Measurements from ENCODE around the gene ORC5.
A peak's percentile ranks its signal among the peaks of the same experiment; 100 is the strongest.
"Not testable (repeated sequence)": the region's sequence is repeated elsewhere in the genome, so short reads cannot be mapped to it uniquely, and the experiment has no call there.

ORC5 gene

DNA sequence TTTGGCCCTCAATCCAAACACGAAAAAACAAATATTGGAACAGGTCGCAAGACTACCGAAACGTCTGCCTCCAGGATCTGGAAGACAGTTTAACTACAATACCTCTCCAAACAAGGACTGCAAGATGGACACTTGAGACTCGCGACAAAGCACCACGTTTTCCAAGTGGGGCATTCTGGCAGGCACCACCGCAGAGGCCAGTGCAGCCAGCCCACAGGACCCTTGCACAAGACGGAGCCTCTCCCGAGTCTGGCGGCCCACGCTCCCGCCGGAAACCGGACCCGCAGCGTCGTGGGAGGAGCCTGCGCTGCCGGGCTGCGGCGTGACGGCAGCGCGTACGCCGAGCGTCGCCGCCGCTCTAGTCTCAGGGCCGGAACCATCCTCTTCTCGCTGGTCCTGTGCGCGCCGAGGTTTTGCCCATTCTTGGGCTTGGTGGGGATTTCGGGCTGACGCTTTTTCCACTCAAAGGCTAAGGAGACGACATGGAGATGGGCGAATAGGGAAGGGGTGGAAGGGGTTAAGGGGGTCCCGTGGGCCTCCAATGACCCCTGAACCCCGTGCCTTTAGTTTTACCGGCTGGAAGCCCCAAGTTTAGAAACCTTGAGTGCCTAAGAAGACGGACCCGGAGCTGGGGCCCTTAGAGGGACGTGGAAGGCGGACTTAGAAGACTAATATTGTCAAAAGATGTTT is at the start of gene ORC5:
TSS of gene ORC5 (minus strand) at position 283 of the 690 bp plus-strand sequence. CDS start at position 174, 109 bp downstream.
- peak; percentile 55 for DNase-seq (ENCODE audit: low read depth)

DNA sequence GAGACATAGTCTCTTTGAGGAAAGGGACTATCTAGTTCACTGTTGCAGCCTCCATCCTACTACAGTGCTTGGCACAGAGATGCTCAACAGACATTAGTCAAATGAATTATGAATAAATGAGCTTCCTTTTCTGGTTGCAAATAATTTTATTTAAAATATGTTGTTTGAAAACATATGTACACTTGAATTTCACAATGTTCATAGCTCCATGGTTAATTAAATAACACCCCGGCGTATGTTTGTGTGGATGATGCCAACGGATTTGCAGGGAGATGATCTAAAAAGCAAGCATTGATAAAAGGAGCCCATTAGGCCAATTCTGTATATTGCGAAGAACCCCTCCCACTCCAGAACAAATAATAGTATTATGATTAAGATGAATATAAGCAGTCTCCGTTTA is 47.8 kb upstream of the ORC5 start:
- DNase-seq (ENCODE audit: low read depth), result no peak

DNA sequence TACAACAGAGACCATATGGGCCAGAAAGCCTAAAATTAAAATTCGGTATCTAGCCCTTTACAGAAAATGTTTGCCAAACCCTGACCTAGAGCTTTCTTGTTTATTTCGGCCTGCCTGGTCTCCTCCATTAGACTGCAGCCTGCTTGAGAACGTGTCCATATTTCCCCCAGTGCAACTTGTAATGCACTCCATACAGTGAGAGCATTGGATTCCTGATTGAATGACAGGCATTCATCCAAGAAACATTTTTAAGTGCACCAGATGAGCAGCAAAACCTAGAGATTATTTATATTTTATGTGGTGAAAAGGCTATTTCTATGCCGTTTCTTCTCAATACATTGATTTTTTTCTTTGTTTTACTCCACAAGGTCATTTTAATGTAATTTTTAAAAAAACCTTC is 47.4 kb upstream of the ORC5 start:
- DNase-seq (ENCODE audit: low read depth), result no peak

DNA sequence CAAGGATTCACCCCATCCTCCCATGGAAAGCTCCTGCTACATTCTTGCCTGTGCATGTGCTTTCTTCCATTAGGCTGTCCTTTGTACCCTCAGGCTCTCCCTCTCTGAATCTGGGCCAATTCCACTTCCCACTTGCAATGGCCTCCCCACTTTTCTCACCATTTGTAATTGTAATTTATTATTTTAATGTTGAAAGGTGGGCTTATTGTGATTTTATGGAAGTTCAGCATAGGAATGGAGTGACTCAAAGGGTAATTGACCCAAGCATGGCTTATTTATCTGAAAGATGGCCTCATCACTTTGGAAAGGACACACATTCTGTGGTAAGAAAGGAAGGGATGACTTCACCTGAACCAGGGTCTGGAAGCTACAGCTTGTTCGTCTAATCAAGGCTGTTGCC is 46.9 kb upstream of the ORC5 start:
- no peak for DNase-seq (ENCODE audit: low read depth)

DNA sequence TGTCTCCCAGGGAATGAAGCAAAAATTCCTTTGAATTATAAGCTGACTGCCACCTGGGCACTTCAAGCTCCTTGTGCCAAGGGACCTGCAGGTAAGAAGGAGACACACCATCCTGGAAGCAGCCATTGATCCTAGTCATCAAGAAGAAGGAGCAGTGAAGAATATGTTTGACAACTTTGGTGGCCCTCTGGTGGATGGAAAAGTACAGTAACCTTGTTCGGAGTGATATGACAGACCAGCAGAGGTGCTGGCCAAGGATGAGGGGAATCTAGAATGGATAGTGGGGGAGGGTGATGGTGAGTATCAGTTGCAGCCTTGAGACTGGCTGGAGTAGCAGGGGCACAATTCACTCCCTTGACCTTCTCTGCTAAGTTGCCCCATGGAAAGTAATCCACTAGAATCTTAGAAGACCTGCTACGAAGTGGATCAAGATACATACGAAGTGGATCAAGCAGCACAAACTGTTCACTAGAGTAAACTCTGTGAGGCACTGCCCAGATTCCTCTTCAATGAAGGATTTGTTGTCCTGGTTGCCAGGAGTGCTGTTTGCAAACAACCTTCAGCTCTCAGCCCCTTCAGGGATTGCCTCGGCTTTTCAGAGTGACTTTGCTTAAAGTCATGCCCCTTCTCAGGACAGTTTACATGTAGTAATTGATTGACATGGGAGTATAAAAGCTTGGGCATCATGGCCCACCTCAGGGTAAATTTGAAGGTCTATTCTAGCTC is 44.8 kb upstream of the ORC5 start:
- DNase-seq (ENCODE audit: low read depth), result no peak

DNA sequence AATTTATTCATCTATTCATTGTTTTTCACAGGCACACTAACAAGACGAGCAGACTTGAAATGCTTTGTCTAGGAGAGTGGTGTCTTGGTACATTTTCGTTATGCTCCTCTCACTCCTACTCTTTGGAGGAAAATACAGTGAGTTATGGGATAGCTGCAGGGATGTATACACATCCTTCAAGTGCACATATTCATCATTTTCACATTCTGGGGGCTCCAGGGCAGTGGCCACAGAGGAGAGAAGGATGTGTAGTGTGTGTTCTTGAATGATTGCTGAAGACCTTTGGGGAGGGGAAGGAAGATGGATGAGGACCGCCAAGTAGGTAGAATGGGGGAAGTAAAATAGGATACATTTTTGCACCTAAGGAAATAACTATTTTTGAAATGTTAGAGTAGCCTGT is 34.8 kb upstream of the ORC5 start:
- DNase-seq (ENCODE audit: low read depth), result no peak

DNA sequence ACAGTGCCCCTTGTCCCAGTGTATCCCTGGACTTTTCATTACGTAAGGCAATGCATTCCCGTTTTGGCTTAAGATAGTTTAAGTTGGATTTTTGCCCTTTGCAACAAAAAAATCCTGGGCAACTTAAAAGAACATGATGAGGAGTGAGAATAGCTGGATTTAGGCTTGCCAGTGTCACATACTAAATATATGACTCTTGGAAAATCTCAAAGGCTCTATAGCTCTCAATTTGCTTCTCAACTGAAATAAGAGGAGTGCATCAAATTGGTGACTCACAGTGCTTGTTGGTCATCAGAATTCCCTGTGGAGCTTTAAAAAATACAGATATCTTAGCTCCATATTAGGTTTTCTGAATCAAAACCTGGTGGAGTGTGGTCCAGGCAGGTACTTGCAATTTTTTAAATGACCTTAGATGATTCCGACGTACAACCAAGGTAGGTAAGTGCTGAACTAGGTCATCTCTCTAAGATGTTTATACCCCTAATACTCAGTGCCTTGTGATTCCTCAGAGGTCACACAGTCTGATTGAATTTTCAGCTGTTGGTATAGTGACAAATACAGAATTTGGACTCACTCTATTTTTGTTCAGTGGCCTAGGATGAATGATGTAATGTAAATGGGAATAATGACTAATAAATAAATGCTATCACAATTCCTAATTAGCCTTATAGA is 33.9 kb upstream of the ORC5 start:
- DNase-seq (ENCODE audit: low read depth), result no peak

DNA sequence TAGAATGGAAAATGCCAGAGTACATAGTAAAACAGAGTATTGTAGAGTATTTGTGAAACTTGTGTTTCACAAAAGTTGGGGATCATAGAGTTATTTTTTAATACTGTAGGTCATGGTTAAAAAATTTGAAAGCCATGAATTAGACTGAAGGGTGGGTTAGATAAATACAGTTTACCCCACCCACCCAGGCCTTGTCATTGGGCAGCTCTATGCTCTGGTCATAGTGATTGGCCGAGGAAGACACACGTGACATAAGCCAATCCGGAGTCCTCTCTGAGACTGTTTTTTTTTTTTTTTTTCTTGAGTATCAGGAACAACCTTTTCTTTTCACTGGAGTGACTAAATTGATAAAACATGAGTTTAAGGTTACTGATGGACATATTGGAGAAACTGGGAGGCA is 33.3 kb upstream of the ORC5 start:
- DNase-seq (ENCODE audit: low read depth), result no peak

DNA sequence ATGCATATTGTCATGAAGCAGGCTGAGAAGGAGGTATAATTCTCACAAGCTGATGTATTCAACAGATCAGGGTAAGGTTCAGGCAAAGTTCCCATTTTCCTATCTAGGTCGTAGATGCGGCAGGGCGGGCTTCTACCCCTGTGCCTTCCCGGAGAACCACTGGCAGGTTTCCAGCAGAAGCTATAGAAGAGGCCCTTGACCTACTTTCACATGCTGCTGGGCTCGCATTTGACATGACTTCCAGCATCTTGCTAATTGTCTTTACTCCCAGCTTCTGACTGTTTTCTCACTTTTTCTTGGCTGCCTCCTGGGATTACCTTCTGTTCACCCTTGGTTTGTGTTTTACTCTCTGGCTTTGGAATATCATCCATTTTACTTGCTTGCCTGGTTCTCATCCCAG is 32.6 kb upstream of the ORC5 start:
- DNase-seq (ENCODE audit: low read depth), result no peak

DNA sequence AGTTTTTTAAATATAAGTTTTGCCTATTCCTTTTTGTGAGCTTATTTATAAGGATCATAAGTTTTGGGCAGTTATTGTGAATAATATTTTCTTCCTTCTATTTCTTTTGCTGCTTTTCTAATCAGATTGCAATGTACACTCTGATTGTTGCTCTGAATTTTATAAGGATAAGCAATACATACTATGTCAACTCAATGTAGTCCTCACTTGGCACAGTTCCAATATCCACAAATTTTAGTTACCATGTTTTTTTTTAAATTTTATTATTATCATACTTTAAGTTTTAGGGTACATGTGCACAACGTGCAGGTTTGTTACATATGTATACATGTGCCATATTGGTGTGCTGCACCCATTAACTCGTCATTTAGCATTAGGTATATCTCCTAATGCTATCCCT is 27.2 kb upstream of the ORC5 start:
- not testable (repeated sequence) for DNase-seq (ENCODE audit: low read depth)

DNA sequence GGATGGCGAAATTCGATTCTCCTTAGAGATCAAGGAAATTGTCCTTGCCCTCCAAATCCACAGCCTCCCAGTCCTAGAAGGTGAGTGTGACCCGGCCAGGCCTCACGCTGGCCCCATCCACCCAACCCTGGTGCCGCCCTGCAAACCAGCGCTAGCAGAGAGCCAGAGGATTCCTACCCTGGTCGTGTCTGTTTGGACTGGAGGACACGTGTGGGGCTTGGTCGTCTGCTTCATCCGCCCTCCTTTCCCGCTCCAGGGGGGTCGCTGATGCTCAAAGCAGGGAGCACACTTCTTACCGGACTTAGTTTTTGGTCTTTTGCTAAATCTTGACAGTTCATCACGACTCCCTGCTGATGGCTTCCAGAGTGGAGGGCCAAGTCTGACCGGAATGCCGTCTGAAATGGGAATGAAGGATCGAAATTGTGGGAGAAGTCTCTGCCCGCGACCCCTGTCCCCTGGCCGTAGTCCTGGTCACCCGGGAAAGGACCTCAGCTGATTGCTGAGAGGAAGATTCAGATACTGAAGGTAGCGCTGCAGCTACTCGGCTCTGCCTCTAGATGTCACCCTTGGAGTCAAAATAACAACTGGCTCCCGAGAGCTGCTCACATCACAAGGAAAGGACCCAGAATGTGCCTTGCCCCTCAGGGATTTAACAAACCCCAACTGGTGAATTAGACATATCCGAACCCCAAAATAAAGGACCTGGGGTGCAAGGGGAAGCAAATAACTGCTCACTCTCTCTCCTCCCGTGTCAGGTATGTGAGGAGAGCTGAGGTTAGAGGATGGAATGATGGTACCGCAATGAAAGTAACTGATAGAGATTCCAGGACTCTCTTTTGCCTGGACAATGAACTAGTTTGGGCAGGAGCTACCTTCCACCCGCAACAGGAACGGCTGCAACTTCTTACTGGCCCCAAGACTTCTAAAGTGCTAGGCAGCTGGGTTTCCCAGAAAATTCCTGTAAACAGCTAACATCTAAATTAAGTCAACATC is 23.5 kb upstream of the ORC5 start:
- no peak for DNase-seq (ENCODE audit: low read depth)

DNA sequence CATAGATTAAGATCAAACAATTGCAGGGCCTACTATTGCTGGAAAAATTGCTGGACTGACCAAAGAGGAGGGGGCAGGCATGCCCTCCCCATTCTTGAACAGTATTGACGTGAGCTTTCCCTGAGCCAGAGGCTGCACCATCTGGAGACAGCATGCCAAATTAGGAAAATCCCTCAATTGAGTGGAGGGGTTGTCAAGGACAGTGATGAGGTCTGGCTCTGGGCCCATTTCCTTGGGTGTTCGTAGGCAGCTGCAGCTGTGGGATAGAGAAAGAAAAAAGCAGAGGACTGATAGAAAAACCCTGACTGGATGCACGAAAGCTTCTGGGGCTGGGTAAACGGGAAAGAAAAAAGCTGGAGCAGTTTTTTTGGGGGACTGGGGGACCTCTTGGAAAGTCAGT is 22.8 kb upstream of the ORC5 start:
- DNase-seq (ENCODE audit: low read depth), result no peak

DNA sequence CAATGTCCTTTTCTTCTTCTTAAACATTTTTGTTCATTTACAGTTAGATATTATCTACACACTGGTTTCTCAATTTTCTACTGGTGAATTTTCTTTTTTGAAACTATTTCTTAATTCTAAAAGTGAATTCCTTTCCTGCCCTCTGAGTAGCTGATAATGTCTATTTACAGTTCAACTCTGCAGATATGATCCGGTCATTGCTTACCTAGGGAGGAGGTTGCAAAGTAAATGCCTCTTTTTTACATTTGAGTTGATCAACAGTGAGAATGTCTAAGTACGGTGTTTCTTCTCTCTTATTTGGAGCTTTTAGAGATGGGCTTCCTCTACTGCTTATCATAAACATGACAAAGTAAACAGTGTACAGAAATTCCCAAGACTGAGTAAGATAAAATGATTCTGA is 20.6 kb upstream of the ORC5 start:
- DNase-seq (ENCODE audit: low read depth), result no peak

DNA sequence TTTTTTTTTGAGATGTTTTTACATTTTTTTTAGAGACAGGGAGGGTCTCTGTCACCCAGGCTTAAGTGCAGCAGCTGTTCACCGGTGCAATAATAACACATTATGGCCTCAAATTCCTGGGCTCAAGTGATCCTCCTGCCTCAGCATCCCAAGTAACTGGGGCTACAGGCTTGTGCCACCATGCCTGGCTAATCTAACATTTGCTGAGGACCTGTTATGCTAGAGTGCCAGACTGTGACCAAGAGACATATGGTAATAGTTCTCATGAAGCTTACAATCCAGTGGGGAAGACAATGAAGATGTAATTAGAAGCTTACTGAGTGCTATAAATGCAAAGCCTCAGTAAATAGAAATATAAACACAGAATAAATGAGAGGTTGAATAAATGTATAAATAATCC is 17.6 kb upstream of the ORC5 start:
- DNase-seq (ENCODE audit: low read depth), result no peak

DNA sequence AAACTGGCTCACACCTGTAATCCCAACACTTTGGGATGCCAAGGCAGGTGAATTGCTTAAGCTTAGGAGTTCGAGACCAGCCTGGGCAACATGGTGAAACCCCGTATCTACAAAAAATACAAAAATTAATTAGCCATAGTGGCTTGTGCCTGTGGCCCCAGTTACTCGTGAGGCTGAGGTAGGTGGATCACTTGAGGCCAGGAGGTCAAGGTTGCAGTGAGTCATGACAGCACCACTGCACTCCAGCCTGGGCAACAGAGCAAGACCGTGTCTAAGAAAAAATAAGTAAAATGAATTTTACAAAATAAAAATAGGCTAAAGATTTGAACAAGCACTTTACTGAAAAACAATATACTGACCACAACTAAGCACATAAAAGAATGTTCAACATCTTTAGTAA is 9.8 kb upstream of the ORC5 start:
- DNase-seq (ENCODE audit: low read depth), result no peak

DNA sequence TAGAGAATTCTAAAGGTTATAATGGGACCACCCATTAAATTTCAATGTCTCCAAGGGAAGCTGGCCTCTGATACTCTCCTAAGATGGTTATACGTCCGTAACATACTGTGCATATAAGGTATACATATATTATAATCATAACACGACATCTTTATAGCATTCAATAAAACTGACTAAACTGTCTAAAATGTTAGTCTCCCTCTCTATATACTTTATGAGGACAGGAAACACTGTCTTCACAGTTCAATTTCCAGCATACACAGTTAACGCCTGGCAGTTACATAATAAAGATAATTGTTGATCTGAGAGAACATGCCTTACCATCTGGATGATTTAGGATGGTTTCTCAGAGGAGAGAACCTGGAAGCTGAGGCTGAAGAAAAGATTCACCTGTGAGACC is 1.2 kb upstream of the ORC5 start:
- no peak for DNase-seq (ENCODE audit: low read depth)

DNA sequence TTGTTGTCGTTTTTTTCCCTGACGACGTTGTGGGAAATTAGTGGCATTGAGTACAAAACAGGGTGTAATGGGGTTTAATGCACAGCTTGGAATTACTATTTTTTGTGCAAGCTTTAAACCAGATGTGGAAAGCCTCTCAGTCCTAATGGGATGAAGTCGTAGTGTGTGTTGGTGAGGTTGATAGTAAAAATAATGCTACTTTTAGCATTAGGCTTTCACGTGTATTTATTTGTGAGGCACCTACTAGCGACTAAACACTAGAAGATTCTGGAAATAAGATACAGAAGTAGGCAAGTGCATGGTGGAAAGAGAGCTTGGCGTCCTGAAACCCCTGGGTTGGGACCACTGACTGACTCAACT is 588 bp upstream of the ORC5 start:
- no peak for DNase-seq (ENCODE audit: low read depth)

DNA sequence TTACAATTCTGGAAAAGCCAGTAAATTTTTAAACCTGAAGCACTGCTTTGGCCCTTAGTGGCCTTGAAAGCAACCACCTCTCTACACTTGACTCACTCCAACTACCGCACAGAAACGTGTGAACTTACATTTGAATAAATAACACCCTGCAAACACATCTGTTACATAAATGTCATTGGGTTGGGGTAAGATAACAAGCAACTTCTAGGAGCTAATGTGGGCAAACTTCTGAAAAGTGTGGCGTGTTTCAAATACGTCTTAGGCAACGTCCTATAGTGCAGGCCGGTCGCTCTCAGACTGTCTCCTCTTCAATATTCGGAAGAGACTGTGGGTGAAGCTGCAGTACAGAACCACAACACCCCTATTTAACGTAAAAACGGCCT is 474 bp downstream of the ORC5 start:
- DNase-seq (ENCODE audit: low read depth), result no peak

DNA sequence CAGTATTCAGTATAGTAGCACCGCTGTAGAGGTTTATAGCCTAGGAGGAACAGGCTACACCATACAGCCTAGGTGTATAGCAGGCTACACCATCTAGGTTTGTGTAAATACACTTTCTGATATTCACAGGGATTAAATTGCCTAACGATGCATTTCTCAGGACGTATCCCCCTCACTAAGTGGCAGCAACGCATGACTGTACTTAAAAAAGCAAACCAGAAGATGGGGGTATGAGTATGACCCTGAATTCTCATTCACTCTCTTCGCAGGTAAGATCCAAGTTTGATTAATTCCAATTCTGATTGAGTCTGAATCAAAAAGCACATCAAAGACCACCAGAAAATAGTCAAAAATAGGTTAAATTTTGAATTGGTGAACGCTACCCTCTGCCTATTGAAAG is 972 bp downstream of the ORC5 start:
- no peak for DNase-seq (ENCODE audit: low read depth)

DNA sequence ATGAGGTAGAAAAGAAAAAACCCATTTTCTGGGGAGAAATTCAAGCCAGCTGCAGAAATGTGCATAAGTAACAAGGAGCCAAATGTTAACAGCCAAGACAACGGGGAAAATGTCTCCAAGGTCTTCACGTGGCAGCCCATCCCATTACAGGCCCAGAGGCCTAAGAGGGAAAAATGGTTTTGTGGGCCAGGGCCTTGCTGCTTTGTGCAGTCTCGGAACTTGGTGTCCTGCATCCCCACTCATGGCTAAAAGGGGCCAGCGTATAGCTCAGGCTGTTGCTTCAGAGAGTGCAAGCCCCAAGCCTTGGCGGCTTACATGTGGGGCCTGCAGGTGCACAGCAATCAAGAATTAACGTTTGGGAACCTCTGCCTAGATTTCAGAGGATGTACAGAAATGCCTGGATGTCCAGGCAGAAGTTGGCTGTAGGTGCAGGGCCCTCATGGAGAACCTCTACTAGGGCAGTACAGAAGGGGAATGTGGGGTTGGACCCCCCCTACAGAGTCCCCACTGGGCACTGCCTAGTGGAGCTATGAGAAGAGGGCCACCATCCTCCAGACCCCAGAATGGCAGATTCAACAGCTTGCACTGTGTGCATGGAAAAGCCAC is 9.0 kb downstream of the ORC5 start:
- DNase-seq (ENCODE audit: low read depth), result no peak

DNA sequence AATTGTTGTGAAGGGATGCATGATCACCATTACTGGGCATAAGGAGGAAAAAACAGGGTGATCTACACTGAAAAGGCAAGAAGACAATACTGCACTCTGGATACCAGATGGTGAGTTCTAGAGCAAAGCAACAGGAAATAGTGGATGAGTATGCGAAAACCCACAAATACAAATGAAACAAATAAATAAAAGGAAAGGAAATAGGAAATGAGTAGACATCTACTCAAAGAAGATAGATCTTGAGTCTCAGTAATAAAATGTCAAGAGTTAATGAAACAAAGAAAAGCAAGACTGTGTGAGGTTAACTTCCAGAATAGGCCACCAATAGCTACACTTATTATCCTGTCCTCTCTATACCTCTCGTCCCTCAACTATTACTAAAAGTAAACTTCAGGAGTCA is 11.7 kb downstream of the ORC5 start:
- no peak for DNase-seq (ENCODE audit: low read depth)

DNA sequence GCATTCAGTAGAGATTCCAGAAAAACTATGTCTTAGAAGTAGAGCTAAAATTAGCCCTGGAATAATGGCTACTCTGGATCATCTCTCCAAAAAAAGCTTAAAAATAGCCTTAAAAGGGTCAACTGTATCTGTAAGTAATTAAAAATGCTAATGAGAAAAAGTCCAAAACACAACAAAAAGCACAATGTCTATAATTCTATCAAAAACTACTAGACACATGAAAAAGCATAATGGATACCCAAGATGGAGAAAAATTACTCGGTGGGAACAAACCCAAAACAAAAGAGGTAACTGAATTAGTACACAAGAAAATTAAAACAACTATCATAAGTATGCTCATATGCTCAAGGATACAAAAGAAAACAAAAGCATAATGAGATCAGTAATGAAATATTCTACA is 15.4 kb downstream of the ORC5 start:
- no peak for DNase-seq (ENCODE audit: low read depth)

All from activated gamma-delta T cell treated with anti-CD3 and anti-CD28 coated beads, Interleukin-2, amount 50 U/mL, for 16 hours (primary cell).